Gastroesophageal sphincter (tissue), 4 donors: ENCODE measurements around the gene TBP. TPM values are rescaled to one million over a fixed set of nuclear protein-coding genes. Genes with fewer than 3 reads are reported as not detected.

Experiments
- ATAC-seq: fragments of 150-250 bp; one replicate; pipeline ENCODE4 v1.9.1; 2016; ENCODE audit warnings: mild to moderate bottlenecking, moderate library complexity
- H3K27ac ChIP-seq, 4 donors: fragments of 200-600 bp; sonication (generic) in 3 of 4; 1 replicate in 3 of 4; 2 replicates in 1 of 4; pipeline ENCODE4 v1.5.1; 2016 to 2019
- H3K27me3 ChIP-seq: fragments of 200-600 bp; sonication (generic); one replicate; pipeline ENCODE4 v1.5.1; 2019
- H3K36me3 ChIP-seq, 2 donors: fragments of 200-600 bp; sonication (generic); one replicate each; pipeline ENCODE4 v1.5.1; 2019; ENCODE audit warnings: control low read depth in 1 of 2
- H3K4me1 ChIP-seq, 3 donors: fragments of 200-600 bp; sonication (generic); 1 replicate in 2 of 3; 2 replicates in 1 of 3; pipeline ENCODE4 v1.5.1; 2016 to 2019; ENCODE audit warnings: control low read depth in 2 of 3
- H3K4me3 ChIP-seq, 2 donors: fragments of 200-600 bp; sonication (generic); one replicate each; pipeline ENCODE4 v1.5.1; 2019; ENCODE audit warnings: mild to moderate bottlenecking in 1 of 2, moderate library complexity in 1 of 2
- H3K9me3 ChIP-seq, 3 donors: fragments of 200-600 bp; sonication (generic); one replicate each; pipeline ENCODE4 v1.5.1; 2017 to 2019; ENCODE audit warnings: control low read depth in 2 of 3
- CTCF ChIP-seq, 4 experiments: fragments of 200-600 bp in 2 of 4; fragments of 450-650 bp in 2 of 4; sonication (generic) in 1 of 4; IDR thresholded peaks; one replicate each; pipeline ENCODE4 v1.5.1; 2017 to 2019; ENCODE audit warnings: antibody characterized with exemption in 4 of 4, mild to moderate bottlenecking in 2 of 4, moderate library complexity in 2 of 4
- EP300 ChIP-seq: sonication (generic); formaldehyde crosslinking; IDR thresholded peaks from one replicate; pipeline ENCODE4 v1.6.1; 2017; ENCODE audit warnings: antibody characterized with exemption, mild to moderate bottlenecking
- POLR2A ChIP-seq, 2 donors: fragments of 450-650 bp; IDR thresholded peaks; one replicate each; pipeline ENCODE4 v1.6.1; 2017; ENCODE audit warnings: antibody characterized with exemption in 2 of 2, mild to moderate bottlenecking in 2 of 2, moderate library complexity in 1 of 2
- POLR2AphosphoS5 ChIP-seq: sonication (generic); formaldehyde crosslinking; IDR thresholded peaks from one replicate; pipeline ENCODE4 v1.6.1; 2017; ENCODE audit warnings: antibody characterized with exemption
- WGBS, 2 donors: methylation state at CpG; one replicate each; pipeline ENCODE4 v1.1.5; 2018; ENCODE audit warnings: low coverage in 1 of 2; 5-methylcytosine and 5-hydroxymethylcytosine counted together
- total RNA-seq, 4 donors: library from RNA; depleted of rRNA; stranded (reverse); fragments of >200 nt; gene quantifications; one replicate each; pipeline ENCODE4 v1.1.0, GENCODE V29; 2016

The TBP gene
- total RNA-seq, 4 donors from 2014 or later, result 12.1 to 21.8 (median 14.8) TPM

DNA sequence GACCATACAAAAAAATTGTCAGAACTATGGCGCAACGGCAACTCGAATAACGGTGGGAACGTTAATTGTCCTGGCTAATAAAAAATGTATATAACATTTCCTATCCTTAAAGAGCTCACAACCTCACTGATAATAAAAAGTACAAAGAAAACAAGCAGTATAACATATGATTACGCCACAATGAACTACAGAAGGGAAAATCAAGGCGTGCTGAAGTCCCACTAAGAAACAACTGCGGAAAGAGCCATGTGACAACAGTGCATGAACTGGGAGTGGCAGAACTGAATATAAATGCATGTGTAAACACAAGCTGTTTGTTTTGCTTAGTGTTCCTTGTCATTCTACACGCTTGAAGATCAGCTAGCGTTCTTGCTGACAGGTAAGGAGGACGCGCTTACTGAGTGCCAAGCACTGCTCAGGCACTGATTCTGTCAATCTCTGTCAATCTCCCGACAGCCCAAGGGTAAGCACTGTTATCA lies 596 bp upstream of the TBP start:
- peaks cover 0 to 38% of the 10 kb centered on the region in 2 donors for H3K36me3 ChIP-seq
- WGBS, 2 donors, result 1% methylated on average over 12 to 13 of the region's 13 CpGs
- peak; percentile 42 for ATAC-seq
- H3K27ac ChIP-seq, result peak overlapping the region; percentile 91 to 95 (median 94)
- H3K4me3 ChIP-seq, result peak overlapping the region; percentile 50 to 81
- H3K9me3 ChIP-seq, result no peaks in the 10 kb centered on the region
- H3K27me3 ChIP-seq, result no peaks in the 10 kb centered on the region
- TF ChIP-seq EP300, result no peak
- TF ChIP-seq POLR2AphosphoS5, result no peak
- TF ChIP-seq POLR2A (IDR thresholded peaks at IDR 0.05), result no peak
- no peak for TF ChIP-seq CTCF (IDR thresholded peaks at IDR 0.05)
- peaks cover 19 to 64% (median 31%) of the 10 kb centered on the region in 3 donors for H3K4me1 ChIP-seq

GRCh38 chr6:170554796-170555137 lies 598 bp downstream of the TBP start:
- H3K4me1 ChIP-seq, result peaks cover 17 to 52% (median 30%) of the 10 kb centered on the region in 3 donors
- no peaks in the 10 kb centered on the region for H3K27me3 ChIP-seq
- peak overlapping the region; percentile 50 to 81 for H3K4me3 ChIP-seq
- TF ChIP-seq EP300 (no peak), CTCF (IDR thresholded peaks at IDR 0.05) (no peak), POLR2AphosphoS5 (no peak), POLR2A (IDR thresholded peaks at IDR 0.05) (no peak)
- H3K36me3 ChIP-seq, result peaks cover 0 to 38% of the 10 kb centered on the region in 2 donors
- no peaks in the 10 kb centered on the region for H3K9me3 ChIP-seq
- no peak for ATAC-seq
- H3K27ac ChIP-seq, result peak overlapping the region; percentile 52 to 95 (median 94)
- whole genome bisulfite sequencing, 2 donors, result 0 to 2% methylated on average over 5 to 7 of the region's 7 CpGs

DNA sequence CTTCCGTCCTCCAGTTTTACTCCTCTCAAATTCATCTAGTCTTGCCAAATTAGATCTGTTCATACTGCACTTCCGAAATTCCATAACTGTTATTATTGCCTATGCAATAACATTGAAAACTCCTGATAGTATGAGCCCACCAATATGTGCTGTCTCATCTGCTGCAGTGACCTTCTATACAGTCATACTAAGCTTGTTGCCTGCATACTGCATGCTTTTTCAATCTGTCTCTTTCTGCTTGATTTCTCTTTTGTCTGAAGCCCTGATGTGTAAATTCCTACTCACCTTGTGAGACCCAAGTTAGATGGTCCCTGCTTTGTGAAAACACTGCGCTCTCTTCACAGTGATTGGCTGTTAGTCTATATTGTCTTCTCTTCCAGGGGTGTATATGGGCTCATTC lies 1.1 kb downstream of the TBP start:
- Histone ChIP-seq H3K27ac (no peak overlapping the region), H3K4me1 (peaks cover 14 to 47% (median 25%) of the 10 kb centered on the region in 3 donors), H3K27me3 (no peaks in the 10 kb centered on the region), H3K9me3 (no peaks in the 10 kb centered on the region), H3K4me3 (peak overlapping the region; percentile 50 to 81), H3K36me3 (peaks cover 0 to 38% of the 10 kb centered on the region in 2 donors)
- no peak for ATAC-seq
- 46 to 47% methylated on average over 2 to 3 of the region's 3 CpGs for WGBS, 2 donors
- TF ChIP-seq POLR2AphosphoS5 (no peak), EP300 (no peak), POLR2A (IDR thresholded peaks at IDR 0.05) (no peak), CTCF (IDR thresholded peaks at IDR 0.05) (no peak)

GRCh38 chr6:170561555-170561954 lies 7.4 kb downstream of the TBP start:
- no peak overlapping the region for H3K27ac ChIP-seq
- no peaks in the 10 kb centered on the region for H3K27me3 ChIP-seq
- H3K4me1 ChIP-seq, result peaks cover 0 to 5% (median 0%) of the 10 kb centered on the region in 3 donors
- H3K9me3 ChIP-seq, result no peaks in the 10 kb centered on the region
- peaks cover 11 to 92% of the 10 kb centered on the region in 2 donors for H3K36me3 ChIP-seq
- H3K4me3 ChIP-seq, result no peak overlapping the region
- whole genome bisulfite sequencing, 2 donors, result 89 to 90% methylated on average over 3 to 4 of the region's 4 CpGs
- no peak for TF ChIP-seq CTCF (IDR thresholded peaks at IDR 0.05)
- TF ChIP-seq POLR2A (IDR thresholded peaks at IDR 0.05), result no peak
- TF ChIP-seq POLR2AphosphoS5, result no peak
- TF ChIP-seq EP300, result no peak
- no peak for ATAC-seq

- Histone ChIP-seq H3K27me3 (no peaks in the 10 kb centered on the region), H3K9me3 (no peaks in the 10 kb centered on the region), H3K27ac (no peak overlapping the region), H3K36me3 (peaks cover 17 to 94% of the 10 kb centered on the region in 2 donors), H3K4me3 (no peak overlapping the region), H3K4me1 (no peaks in the 10 kb centered on the region)
- TF ChIP-seq POLR2A (IDR thresholded peaks at IDR 0.05) (no peak), EP300 (no peak), POLR2AphosphoS5 (no peak), CTCF (IDR thresholded peaks at IDR 0.05) (no peak)
- no peak for ATAC-seq
- WGBS, 2 donors, result 98% methylated on average over 6 of the region's 8 CpGs; no CpG with 5 or more reads in 1 of the 2 donors
Observed at GRCh38 chr6:170564936-170565530, 10.9 kb downstream of the TBP start.
